ENCODE measurements around the gene BMPER.

GRCh38 chr7:33932221-33932620 is 26.9 kb downstream of the BMPER start:
- TF ChIP-seq EZH2 (IDR thresholded peaks at IDR 0.05; ENCODE audit: insufficient read depth, poor library complexity, severe bottlenecking) = no peak
- no peak for TF ChIP-seq EZH2phosphoT487 (IDR thresholded peaks at IDR 0.05; ENCODE audit: insufficient read depth, low read depth)
